ENCODE measurements around the gene RXRB. TPM values are rescaled to one million over a fixed set of nuclear protein-coding genes. Genes with fewer than 3 reads are reported as not detected.

Gene RXRB
- total and polyA plus RNA-seq, 2 of the 13 experiments (the other 11 are each of a cell fraction or from before 2014, with no cell fraction given): 26.7 to 55.7 TPM

- TF ChIP-seq ZHX2 (IDR thresholded peaks at IDR 0.05; ENCODE audit: low read depth) (peak; percentile 39), ZHX2 (CRISPR knock-in tag; IDR thresholded peaks at IDR 0.05; ENCODE audit: borderline replicate concordance) (0 out of 2 replicates have a peak, but pooled peaks have one; percentile 75), CREB1 (IDR thresholded peaks at IDR 0.05) (no peak), CREB1 (CRISPR knock-in tag; IDR thresholded peaks at IDR 0.05) (no peak), ZNF343 (CRISPR knock-in tag; IDR thresholded peaks at IDR 0.05) (peak; percentile 89; the same call in 1 of the 2 replicates), ELF4 (CRISPR knock-in tag; IDR thresholded peaks at IDR 0.05; ENCODE audit: borderline replicate concordance) (no peak), IRX3 (CRISPR knock-in tag; IDR thresholded peaks at IDR 0.05; ENCODE audit: borderline replicate concordance, low read depth) (peak; percentile 84), ONECUT2 (CRISPR knock-in tag; IDR thresholded peaks at IDR 0.05) (no peak), THRA (CRISPR knock-in tag; IDR thresholded peaks at IDR 0.05; ENCODE audit: borderline replicate concordance) (peak; percentile 67; the same call in 1 of the 2 replicates), ZNF180 (CRISPR knock-in tag; IDR thresholded peaks at IDR 0.05; ENCODE audit: borderline replicate concordance, low read depth) (0 out of 2 replicates have a peak, but pooled peaks have one; percentile 56), ZNF629 (CRISPR knock-in tag; conservative IDR thresholded peaks at IDR 0.05) (no peak)
- TF ChIP-seq, protein P1, sequence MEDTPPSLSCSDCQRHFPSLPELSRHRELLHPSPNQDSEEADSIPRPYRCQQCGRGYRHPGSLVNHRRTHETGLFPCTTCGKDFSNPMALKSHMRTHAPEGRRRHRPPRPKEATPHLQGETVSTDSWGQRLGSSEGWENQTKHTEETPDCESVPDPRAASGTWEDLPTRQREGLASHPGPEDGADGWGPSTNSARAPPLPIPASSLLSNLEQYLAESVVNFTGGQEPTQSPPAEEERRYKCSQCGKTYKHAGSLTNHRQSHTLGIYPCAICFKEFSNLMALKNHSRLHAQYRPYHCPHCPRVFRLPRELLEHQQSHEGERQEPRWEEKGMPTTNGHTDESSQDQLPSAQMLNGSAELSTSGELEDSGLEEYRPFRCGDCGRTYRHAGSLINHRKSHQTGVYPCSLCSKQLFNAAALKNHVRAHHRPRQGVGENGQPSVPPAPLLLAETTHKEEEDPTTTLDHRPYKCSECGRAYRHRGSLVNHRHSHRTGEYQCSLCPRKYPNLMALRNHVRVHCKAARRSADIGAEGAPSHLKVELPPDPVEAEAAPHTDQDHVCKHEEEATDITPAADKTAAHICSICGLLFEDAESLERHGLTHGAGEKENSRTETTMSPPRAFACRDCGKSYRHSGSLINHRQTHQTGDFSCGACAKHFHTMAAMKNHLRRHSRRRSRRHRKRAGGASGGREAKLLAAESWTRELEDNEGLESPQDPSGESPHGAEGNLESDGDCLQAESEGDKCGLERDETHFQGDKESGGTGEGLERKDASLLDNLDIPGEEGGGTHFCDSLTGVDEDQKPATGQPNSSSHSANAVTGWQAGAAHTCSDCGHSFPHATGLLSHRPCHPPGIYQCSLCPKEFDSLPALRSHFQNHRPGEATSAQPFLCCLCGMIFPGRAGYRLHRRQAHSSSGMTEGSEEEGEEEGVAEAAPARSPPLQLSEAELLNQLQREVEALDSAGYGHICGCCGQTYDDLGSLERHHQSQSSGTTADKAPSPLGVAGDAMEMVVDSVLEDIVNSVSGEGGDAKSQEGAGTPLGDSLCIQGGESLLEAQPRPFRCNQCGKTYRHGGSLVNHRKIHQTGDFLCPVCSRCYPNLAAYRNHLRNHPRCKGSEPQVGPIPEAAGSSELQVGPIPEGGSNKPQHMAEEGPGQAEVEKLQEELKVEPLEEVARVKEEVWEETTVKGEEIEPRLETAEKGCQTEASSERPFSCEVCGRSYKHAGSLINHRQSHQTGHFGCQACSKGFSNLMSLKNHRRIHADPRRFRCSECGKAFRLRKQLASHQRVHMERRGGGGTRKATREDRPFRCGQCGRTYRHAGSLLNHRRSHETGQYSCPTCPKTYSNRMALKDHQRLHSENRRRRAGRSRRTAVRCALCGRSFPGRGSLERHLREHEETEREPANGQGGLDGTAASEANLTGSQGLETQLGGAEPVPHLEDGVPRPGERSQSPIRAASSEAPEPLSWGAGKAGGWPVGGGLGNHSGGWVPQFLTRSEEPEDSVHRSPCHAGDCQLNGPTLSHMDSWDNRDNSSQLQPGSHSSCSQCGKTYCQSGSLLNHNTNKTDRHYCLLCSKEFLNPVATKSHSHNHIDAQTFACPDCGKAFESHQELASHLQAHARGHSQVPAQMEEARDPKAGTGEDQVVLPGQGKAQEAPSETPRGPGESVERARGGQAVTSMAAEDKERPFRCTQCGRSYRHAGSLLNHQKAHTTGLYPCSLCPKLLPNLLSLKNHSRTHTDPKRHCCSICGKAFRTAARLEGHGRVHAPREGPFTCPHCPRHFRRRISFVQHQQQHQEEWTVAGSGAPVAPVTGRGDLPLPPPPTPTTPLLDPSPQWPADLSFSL (CRISPR knock-in tag; IDR thresholded peaks at IDR 0.05): no peak
These were observed 4.1 kb upstream of the RXRB start, which contains the start of gene HSD17B8 (continued) for GRCh38 chr6:33204415-33205190.
